Cardiac muscle cell (in vitro differentiated cells and primary cell): ENCODE results near the gene WDFY4. TPM values are rescaled to one million over a fixed set of nuclear protein-coding genes. Genes with fewer than 3 reads are reported as not detected.

ENCODE experiments used
- DNase-seq, 2 donors: peaks; one replicate each; pipeline versions ENCODE4 v3.0.0 to v3.0.0-alpha.2; 2010 to 2017; ENCODE audit warnings: low read depth in 1 of 2, low spot score in 1 of 2
- H3K27ac ChIP-seq: fragments of 200-600 bp; sonication (generic); 2 replicates; pipeline ENCODE4 v1.5.1; 2016
- H3K27me3 ChIP-seq: fragments of 200-600 bp; sonication (generic); 2 replicates; pipeline ENCODE4 v1.6.0; 2016; ENCODE audit warnings: control low read depth
- H3K36me3 ChIP-seq: fragments of 200-600 bp; sonication (generic); 2 replicates; pipeline ENCODE4 v1.5.1; 2016; ENCODE audit warnings: control low read depth
- H3K4me1 ChIP-seq: fragments of 200-600 bp; sonication (generic); 2 replicates; pipeline ENCODE4 v1.8.1; 2017; ENCODE audit warnings: low read depth, mild to moderate bottlenecking, mixed run types
- H3K4me3 ChIP-seq: fragments of 200-600 bp; sonication (generic); 2 replicates; pipeline ENCODE4 v1.5.1; 2016; ENCODE audit warnings: mild to moderate bottlenecking
- H3K9me3 ChIP-seq: fragments of 200-600 bp; sonication (generic); 2 replicates; pipeline ENCODE4 v1.5.1; 2017; ENCODE audit warnings: low read depth, mild to moderate bottlenecking, control low read depth
- CTCF ChIP-seq: IDR thresholded peaks from 2 replicates; pipeline ENCODE4 v1.5.1; 2012; ENCODE audit warnings: low read depth, mild to moderate bottlenecking, low read length
- polyA plus RNA-seq: library from polyadenylated mRNA; unstranded; fragments of >200 nt; fragmentation: Nextera tagmentation; extraction: Ambion mirVana; gene quantifications from 2 replicates; pipeline ENCODE4 v1.2.1, GENCODE V29; 2016
- total RNA-seq: library from RNA; depleted of rRNA; stranded (reverse); fragments of >200 nt; gene quantifications from 2 replicates; pipeline ENCODE4 v1.2.3, GENCODE V29; 2016

WDFY4 gene
- total and polyA plus RNA-seq, 2 experiments from 2014 or later: not detected

GRCh38 chr10:48786606-48787282 lies 102.1 kb downstream of the WDFY4 start:
- H3K36me3 ChIP-seq: no peaks in the 10 kb centered on the region
- H3K4me3 ChIP-seq: no peak overlapping the region
- H3K27me3 ChIP-seq: peaks cover 18% of the 10 kb centered on the region
- TF ChIP-seq CTCF: no peak
- no peak overlapping the region for H3K27ac ChIP-seq
- no peak for DNase-seq
- no peaks in the 10 kb centered on the region for H3K4me1 ChIP-seq
- no peaks in the 10 kb centered on the region for H3K9me3 ChIP-seq

- Histone ChIP-seq H3K4me1 (no peaks in the 10 kb centered on the region), H3K9me3 (no peaks in the 10 kb centered on the region), H3K36me3 (no peaks in the 10 kb centered on the region), H3K4me3 (no peak overlapping the region), H3K27me3 (peaks cover 35% of the 10 kb centered on the region), H3K27ac (no peak overlapping the region)
- no peak for TF ChIP-seq CTCF
- no peak for DNase-seq
These were observed 103.9 kb downstream of the WDFY4 start for GRCh38 chr10:48788554-48788953.

- H3K4me3 ChIP-seq: no peak overlapping the region
- no peaks in the 10 kb centered on the region for H3K4me1 ChIP-seq
- no peak for DNase-seq
- peaks cover 45% of the 10 kb centered on the region for H3K27me3 ChIP-seq
- no peak for TF ChIP-seq CTCF
- H3K9me3 ChIP-seq: no peaks in the 10 kb centered on the region
- H3K36me3 ChIP-seq: no peaks in the 10 kb centered on the region
- no peak overlapping the region for H3K27ac ChIP-seq
These were observed 105.1 kb downstream of the WDFY4 start for GRCh38 chr10:48789486-48790456.

- TF ChIP-seq CTCF: no peak
- Histone ChIP-seq H3K4me3 (no peak overlapping the region), H3K27ac (no peak overlapping the region), H3K27me3 (peaks cover 49% of the 10 kb centered on the region), H3K36me3 (no peaks in the 10 kb centered on the region), H3K9me3 (no peaks in the 10 kb centered on the region), H3K4me1 (no peaks in the 10 kb centered on the region)
- DNase-seq: no peak
These were observed 105.9 kb downstream of the WDFY4 start for GRCh38 chr10:48790457-48791044.

DNA sequence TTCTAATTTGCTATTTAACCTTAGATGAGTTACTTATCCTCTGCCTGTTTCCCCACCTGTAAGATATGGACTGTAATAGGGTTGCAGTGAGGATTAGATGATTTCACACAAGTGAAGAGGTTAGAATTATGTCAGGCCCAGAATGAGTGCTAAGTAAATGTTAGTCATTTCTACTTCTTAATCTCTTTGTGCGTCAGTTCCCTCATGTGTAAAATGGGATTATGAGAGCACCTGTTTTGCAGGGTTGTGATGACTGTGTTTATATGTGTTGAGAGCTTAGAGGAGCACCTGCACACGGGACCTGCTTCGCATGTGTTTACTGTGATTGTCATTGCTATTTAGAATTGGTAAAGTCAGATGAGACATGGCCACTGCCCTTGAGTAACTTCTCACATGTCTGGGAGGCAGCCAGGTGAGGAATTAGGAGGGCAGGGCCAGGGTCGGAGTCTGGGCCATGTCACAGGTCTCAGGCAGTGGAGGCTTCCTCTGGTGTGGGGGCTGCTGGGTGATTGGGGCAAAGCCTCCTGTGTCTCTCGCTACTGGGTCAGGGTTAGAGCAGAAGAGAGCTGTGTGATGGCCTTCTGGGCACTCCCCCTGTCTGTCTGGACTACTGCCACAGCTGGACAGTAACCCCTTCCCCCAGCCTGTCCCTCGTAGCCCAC lies 106.7 kb downstream of the WDFY4 start:
- no peak for DNase-seq
- no peak overlapping the region for H3K4me3 ChIP-seq
- TF ChIP-seq CTCF: no peak

More for the DNA sequence above, 106.7 kb downstream of the WDFY4 start:
- peaks cover 49% of the 10 kb centered on the region for H3K27me3 ChIP-seq
- no peaks in the 10 kb centered on the region for H3K4me1 ChIP-seq
- H3K36me3 ChIP-seq: no peaks in the 10 kb centered on the region
- no peaks in the 10 kb centered on the region for H3K9me3 ChIP-seq
- H3K27ac ChIP-seq: no peak overlapping the region
